ENCODE data around the gene ENTPD6.
"Not testable (repeated sequence)": the region's sequence is repeated elsewhere in the genome, so short reads cannot be mapped to it uniquely, and the experiment has no call there.

ENTPD6 gene

DNA sequence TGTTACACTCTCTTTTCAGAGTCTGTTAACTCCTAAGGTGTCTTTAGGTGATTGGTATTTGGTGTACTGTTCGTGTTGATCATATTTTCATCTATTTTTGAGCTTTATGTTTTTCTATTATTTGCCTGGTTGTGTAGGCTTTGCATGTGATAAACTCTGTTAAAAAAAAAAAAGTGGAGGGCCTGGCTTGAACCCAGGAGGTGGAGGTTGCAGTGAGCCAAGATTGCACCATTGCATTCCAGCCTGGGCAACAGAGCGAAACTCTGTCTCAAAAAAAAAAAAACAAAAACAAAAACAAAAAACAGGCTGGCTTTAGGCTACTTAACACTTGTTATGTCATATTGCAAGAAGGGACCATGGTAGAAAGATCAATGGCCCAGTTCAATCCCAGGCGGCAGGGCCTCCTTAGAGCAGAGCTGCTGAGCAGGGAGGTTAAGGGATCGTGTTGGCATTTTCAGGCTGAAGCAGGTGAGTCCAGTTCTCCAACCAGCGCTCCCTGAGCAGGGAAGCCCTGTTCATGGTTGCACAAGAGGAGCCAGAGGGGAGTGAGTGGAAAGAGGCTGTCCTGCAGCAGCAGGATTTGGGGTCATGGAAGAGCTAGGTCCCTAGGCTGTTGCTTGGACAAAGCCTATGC is 60.8 kb downstream of the ENTPD6 start:
- DNase-seq (ENCODE audit: low read depth in 2 of 2): no peak

DNA sequence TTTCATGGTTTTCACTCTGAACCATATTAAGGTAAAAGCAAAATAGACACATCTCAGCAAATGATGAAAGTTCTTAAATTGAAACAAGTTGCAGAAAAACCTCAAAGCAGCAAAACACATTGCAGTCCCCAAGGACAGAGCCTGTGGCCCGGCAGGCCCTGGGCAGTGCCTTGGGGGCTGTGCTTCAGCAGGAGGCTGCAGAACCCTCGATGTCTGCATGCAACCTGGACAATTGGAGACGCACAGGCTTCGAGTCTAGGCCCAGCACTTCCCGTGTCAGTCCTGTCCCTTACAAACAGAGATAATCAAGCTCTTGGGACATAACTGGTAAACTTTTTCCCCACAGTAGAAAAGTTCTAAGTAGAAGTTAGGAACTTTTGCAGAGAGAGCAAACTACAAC is 61.6 kb downstream of the ENTPD6 start:
- DNase-seq (ENCODE audit: low read depth in 2 of 2): no peak

GRCh38 chr20:25257756-25258475 is 62.4 kb downstream of the ENTPD6 start:
- no peak for DNase-seq (ENCODE audit: low read depth in 2 of 2)

DNA sequence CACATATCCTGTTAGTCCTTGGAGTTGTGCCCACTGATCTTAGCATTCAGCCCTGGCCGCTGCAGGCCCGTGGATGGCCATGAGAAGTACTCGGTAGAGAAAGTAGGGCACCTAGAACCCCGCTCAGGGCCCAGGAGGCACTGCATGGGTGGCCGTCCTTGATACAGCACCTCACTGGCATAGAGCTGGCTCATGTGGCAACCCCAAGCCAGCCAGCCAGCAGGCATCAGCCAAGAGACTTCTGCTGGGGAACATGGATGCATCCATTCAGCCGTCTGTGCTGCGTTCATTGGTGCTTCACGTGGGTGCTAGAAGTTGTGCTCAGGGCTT is 62.9 kb downstream of the ENTPD6 start:
- no peak for DNase-seq (ENCODE audit: low read depth in 2 of 2)

GRCh38 chr20:25258828-25259227 is 63.3 kb downstream of the ENTPD6 start:
- no peak for DNase-seq (ENCODE audit: low read depth in 2 of 2)

DNA sequence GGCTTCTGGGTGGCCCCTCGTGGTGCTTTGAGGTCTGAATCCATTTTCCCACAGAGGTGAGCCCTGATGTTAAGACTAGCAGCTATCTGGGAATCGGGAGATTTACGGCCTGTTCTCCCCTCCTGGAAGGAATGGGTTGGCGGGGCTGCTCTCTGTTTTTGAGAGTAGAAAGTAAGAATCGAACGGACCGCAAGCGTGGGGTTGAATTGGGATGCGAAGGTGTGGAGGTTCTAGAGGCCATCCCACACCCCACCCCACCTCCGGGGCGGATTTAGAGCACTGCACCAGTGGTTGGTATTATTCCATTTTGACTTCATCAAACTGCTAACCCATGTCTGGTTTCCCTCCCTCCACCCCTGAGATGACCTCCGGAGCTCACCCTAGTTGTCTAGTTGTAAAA is 63.8 kb downstream of the ENTPD6 start:
- DNase-seq (ENCODE audit: low read depth in 2 of 2): no peak

DNA sequence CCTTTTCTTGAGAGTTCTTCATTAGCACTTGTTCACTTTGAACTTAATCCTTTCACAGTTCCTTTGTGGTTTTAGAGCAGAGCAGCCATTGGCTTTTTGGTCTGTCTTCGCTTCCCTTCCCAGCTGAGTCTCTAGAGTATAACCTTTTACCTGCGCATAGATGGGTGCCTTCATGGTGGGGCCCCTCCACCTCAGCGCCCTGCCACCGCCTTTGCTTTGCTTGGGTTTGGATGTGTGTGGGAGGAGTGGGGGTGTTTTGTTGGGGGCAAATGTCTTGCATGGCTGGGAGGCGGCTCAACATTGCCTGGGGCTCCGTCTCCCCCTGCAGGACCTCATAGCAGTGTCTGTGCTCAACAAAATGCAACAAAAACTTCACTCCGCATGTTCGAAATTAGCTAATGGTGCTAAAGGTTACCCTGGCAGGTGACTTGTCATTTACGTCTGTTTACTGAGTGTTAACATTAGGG is 64.3 kb downstream of the ENTPD6 start:
- DNase-seq (ENCODE audit: low read depth in 2 of 2): no peak

DNA sequence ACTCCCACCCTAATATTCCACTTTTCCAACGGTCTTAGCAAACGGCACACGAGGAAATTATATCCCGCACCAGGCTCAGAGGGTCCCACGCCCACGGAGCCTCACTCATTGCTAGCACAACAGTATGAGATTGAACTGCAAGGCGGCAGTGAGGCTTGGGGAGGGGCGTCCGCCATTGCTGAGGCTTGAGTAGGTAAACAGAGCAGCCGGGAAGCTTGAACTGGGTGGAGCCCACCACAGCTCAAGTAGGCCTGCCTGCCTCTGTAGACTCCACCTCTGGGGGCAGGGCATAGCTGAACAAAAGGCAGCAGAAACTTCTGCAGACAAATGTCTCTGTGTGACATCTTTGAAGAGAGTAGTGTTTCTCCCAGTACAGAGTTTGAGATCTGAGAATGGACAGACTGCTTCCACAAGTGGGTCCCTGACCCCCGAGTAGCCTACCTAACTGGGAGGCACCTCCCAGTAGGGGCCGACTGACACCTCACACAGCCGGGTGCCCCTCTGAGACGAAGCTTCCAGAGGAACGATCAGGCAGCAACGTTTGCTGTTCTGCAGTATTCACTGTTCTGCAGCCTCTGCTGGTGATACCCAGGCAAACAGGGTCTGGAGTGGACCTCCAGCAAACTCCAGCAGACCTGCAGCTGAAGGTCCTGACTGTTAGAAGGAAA is 65.4 kb downstream of the ENTPD6 start:
- not testable (repeated sequence) for DNase-seq (ENCODE audit: low read depth in 2 of 2)

GRCh38 chr20:25269057-25269832 is 73.7 kb downstream of the ENTPD6 start:
- no peak for DNase-seq (ENCODE audit: low read depth in 2 of 2)

DNA sequence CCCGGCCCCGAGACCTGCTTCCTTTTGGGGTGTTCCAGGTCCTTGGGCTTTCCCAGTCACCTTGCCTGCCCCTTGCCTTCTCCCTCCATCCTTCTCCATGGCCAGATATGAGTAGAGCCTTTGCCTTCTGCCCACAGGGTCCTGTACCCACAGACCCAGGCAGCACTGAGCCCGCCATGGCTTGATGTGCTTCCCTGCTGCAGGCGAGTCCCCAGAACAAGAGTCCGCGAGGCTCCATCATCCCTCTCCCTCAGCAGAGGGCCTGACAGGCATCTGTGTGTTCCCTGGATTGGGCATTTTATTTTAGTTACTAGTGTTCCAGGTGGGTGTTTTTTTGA is 74.3 kb downstream of the ENTPD6 start:
- no peak for DNase-seq (ENCODE audit: low read depth in 2 of 2)

DNA sequence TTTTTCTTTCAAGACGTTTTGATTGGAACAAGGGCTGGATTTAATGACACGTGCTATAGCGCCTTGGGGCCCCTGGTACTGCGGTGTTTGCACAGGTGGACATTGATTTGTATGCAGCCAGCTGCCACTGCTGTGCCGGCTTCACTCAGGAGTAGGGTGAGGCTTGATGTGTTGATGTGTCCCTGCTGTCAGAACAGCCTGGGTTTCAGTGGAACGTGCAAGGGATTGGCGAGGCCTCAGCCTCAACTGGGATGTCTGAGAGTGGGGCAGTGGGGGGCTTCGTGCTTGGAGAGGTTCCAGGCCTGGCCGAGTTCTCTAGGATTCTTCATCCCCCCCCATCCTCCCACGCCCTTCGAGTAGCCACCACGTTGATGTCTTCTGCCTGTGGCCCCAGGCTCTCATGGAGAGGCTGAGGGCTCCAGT is 75.3 kb downstream of the ENTPD6 start:
- no peak for DNase-seq (ENCODE audit: low read depth in 2 of 2)

- no peak for DNase-seq (ENCODE audit: low read depth in 2 of 2)
These were observed 76.1 kb downstream of the ENTPD6 start for GRCh38 chr20:25271486-25272222.

DNA sequence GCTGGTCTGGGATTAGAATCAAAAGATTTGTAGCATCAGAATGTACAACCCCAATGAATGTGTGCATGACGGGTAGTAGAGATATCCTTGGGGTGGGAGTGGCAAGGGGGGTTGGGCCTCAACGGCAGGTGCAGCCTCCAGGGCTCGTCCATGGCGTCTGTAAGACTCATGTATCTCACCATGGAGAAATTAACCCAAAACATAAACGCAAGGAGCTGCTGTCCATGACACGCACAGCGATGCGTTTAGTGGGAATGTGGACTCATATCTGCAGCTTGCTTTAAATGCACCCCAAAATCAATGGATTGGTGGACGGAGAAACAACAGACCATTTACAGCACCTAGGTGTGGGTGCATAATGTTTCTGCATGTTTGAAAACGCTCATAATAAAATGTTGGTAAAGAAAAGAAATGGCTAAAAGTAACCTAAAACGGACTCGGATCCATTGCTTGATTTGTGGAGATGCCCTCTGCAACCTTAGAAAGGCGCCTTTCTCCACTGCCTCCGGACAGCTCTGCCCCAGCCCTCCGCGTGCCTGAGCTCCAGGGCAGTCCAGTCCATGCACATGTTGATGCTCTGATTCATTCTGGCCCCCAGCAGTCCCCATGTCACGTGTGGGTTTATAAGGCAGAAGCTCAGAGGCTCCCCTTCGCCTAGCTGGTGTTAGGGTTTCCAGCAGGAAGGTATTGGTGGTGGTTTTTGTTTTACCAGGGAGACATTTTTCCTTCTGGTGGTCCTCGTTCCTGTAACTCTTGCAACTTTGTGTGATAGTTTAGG is 76.9 kb downstream of the ENTPD6 start:
- no peak for DNase-seq (ENCODE audit: low read depth in 2 of 2)

DNA sequence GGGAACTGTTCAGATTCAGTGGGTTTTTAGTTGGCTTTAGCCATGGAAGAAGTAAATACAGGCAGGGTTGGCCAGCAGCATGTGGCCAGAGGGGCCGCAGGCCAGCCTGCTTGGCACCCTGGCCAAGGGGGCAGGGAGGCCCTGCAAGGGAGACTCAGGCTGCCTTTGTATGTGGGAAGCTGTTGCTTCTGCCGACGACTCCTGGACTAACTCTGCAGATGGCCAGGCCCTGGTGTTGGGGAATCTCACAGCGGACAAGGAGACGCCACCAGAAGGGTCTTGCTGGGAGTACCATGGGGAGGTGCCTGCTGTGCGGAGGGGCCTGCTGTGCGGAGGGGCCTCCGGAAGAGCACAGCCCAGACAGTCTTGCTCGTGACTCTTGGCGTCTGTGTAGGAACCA is 77.5 kb downstream of the ENTPD6 start:
- no peak for DNase-seq (ENCODE audit: low read depth in 2 of 2)

- DNase-seq (ENCODE audit: low read depth in 2 of 2): no peak
These were observed 78.2 kb downstream of the ENTPD6 start for GRCh38 chr20:25273541-25274358.

DNA sequence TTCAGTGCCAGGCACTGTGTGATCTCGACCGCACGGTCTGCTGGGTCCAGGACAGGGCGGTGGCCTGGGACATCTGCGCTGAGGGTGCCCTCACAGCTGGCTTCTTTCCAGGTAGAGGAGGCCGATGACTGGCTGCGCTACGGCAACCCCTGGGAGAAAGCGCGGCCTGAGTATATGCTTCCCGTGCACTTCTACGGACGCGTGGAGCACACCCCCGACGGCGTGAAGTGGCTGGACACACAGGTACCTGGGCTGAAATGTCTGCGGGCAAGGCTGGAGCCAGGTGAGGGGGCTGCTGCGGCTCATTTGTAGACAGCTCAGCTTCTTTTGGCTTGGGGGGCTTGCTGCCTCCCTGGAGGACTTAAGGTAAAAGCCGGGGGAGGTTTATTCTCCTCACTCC is 79.0 kb downstream of the ENTPD6 start:
- DNase-seq (ENCODE audit: low read depth in 2 of 2): no peak

GRCh38 chr20:25274891-25275812 is 79.6 kb downstream of the ENTPD6 start:
- no peak for DNase-seq (ENCODE audit: low read depth in 2 of 2)

DNA sequence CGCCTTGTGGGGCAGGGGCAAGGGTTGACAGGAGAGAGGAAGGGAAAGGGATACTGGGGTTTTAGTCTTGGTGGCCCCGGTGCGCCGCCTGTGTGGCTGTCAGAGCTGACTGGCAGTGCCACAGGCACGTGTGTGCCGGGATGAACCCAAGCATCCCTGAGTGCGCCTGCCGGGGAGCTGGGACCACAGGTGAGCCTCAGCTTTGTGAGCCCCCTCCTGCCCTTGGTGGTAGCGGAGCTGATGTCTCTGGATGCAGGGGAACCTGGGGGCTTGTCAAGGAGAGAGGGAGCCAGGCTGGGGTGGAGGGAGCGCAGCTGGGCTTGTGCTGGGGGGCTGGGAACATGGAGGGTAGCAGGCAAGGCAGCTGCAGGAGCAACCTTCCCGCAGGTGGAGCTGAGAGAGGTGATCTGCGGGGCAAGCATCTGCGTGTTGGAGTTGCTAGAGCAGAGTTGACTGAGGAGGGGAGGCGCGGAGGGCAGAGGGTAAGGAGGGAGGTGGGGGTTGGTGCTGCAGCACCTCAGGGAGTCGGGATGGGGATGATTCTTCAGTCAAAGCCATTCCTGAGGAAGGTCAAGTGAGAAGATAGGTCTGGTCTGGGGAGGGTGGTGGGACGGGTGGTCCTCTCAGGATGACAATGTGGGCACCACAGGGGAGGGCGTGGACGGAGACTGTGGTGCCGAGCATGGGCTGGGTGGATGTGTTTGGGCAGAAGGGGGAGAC is 80.5 kb downstream of the ENTPD6 start:
- no peak for DNase-seq (ENCODE audit: low read depth in 2 of 2)

Measured in stimulated activated CD4-positive, alpha-beta T cell treated with anti-CD3 and anti-CD28 coated beads, Interleukin-4, amount 100 ng/mL, for 48 hours (primary cell).